ENCODE measurements around the gene ZC3H11A. TPM values are rescaled to one million over a fixed set of nuclear protein-coding genes. Genes with fewer than 3 reads are reported as not detected.

Gene ZC3H11A
- total RNA-seq, 1 experiment from 2014 or later: 66.7 TPM

DNA sequence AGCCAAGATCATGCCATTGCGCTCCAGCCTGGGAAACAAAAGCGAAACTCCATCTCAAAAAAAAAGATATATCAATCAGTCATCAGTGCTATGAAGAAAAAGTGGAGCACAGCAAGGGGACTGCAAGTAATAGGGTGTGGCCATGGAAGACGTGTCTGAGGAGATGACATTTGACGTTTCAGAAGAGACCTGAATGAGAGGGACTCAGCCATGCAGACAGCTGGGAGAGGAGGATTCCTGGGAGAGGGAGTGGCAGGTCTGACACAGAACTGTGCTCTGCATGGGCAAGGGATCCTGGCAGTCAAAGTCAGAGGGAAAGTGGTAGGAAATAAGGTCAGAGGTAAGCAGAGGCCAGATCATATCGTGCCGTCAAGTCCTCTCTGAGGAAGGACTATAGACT is 27.2 kb upstream of the ZC3H11A start:
- no peak overlapping the region for H3K4me3 ChIP-seq (ENCODE audit: low read depth, low read length)
- no peaks in the 10 kb centered on the region for H3K9me3 Mint-ChIP-seq (ENCODE audit: unreplicated experiment)
- H3K4me3 Mint-ChIP-seq (ENCODE audit: unreplicated experiment): no peak overlapping the region
- H3K27me3 Mint-ChIP-seq (ENCODE audit: insufficient read depth, unreplicated experiment): no peaks in the 10 kb centered on the region
- no peaks in the 10 kb centered on the region for H3K9me3 ChIP-seq
- H3K4me1 Mint-ChIP-seq (ENCODE audit: low read depth, unreplicated experiment): peaks cover 9% of the 10 kb centered on the region
- H3K4me1 ChIP-seq: no peaks in the 10 kb centered on the region; the same call in none of the 2 replicates
- H3K27me3 ChIP-seq (replicated peaks; ENCODE audit: control insufficient read depth, insufficient read depth, low read length): no peaks in the 10 kb centered on the region
- ChIA-PET POLR2A (no interaction called here), CTCF (no interaction called here)
- TF ChIP-seq, protein P1, sequence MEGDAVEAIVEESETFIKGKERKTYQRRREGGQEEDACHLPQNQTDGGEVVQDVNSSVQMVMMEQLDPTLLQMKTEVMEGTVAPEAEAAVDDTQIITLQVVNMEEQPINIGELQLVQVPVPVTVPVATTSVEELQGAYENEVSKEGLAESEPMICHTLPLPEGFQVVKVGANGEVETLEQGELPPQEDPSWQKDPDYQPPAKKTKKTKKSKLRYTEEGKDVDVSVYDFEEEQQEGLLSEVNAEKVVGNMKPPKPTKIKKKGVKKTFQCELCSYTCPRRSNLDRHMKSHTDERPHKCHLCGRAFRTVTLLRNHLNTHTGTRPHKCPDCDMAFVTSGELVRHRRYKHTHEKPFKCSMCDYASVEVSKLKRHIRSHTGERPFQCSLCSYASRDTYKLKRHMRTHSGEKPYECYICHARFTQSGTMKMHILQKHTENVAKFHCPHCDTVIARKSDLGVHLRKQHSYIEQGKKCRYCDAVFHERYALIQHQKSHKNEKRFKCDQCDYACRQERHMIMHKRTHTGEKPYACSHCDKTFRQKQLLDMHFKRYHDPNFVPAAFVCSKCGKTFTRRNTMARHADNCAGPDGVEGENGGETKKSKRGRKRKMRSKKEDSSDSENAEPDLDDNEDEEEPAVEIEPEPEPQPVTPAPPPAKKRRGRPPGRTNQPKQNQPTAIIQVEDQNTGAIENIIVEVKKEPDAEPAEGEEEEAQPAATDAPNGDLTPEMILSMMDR (IDR thresholded peaks at IDR 0.05; ENCODE audit: insufficient read depth in 1 of 2, low read depth in 1 of 2, low read length in 1 of 2, severe bottlenecking in 1 of 2, unreplicated experiment in 1 of 2): no peak
- H3K27ac Mint-ChIP-seq (ENCODE audit: unreplicated experiment): no peak overlapping the region
- BruUV-seq (replicated peaks): no TSS peak
- DNase-seq: no peak
- no peaks in the 10 kb centered on the region for H3K36me3 Mint-ChIP-seq (ENCODE audit: insufficient read depth, unreplicated experiment)
- H3K36me3 ChIP-seq (ENCODE audit: control insufficient read depth, insufficient read depth, low read length): no peaks in the 10 kb centered on the region
- intact Hi-C loops (cut with micrococcal nuclease; ENCODE audit: unreplicated experiment): no loop called here

DNA sequence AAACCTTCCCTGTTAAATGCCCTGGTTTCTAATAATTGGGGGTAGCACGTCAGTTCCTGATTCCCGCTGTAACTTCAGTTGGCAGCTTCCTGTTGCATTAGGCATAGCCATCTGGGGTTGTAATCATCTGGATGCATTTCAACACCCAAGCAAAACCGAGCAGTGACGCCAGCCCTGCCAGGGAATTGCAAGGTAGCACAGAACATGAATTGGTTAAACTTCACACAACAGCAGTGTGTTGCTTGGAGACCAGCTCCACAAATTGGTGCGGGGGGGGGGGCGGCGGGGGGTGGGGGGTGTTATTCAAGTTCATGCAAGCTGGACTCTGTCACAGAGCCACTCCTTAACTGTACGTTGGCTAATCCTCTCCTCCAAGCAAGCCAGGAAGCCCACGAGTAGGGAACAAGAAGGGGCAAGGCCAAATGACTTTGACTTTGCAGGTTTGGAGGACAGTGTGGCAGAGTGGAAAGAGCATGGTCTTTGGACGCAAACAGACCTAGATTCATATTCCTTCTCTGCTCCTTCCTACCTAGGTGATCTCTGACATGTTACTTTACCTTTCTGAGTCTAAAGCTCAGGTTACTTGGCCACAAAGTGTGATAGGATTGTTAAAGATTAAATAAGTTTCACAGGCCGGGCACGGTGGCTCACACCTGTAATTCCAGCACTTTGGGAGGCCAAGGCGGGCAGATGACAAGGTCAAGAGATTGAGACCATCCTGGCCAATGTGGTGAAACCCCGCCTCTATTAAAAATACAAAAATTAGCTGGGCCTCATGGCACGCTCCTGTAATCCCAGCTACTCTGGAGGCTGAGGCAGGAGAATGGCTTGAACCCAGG is 25.7 kb upstream of the ZC3H11A start:
- no TSS peak for BruUV-seq (replicated peaks)

DNA sequence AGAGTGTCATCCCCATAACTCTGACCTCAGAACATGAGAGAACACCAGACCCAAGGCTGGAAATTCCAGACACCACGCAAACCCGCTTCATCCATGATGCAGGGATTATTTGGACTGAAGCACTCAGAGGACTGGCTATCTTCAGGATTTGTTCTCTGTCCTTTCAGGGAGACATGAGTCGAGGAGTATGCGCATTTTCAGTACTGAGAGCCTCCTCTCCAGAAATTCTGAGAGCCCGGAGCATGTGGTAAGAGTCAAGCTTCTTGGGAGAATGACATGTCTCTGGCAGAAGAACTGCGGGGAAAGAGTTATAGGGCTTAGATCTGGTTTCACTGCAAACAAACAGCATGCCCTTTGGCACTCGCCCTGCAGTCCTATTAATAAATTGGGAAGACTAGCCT is 23.5 kb upstream of the ZC3H11A start:
- TF ChIP-seq, protein P1 (IDR thresholded peaks at IDR 0.05; ENCODE audit: insufficient read depth in 1 of 2, low read depth in 1 of 2, low read length in 1 of 2, severe bottlenecking in 1 of 2, unreplicated experiment in 1 of 2): no peak
- Mint-ChIP-seq H3K4me1 (ENCODE audit: low read depth, unreplicated experiment) (peaks cover 13% of the 10 kb centered on the region), H3K9me3 (ENCODE audit: unreplicated experiment) (no peaks in the 10 kb centered on the region), H3K4me3 (ENCODE audit: unreplicated experiment) (no peak overlapping the region), H3K36me3 (ENCODE audit: insufficient read depth, unreplicated experiment) (no peaks in the 10 kb centered on the region), H3K27ac (ENCODE audit: unreplicated experiment) (no peak overlapping the region), H3K27me3 (ENCODE audit: insufficient read depth, unreplicated experiment) (no peaks in the 10 kb centered on the region)
- no peaks in the 10 kb centered on the region for H3K36me3 ChIP-seq (ENCODE audit: control insufficient read depth, insufficient read depth, low read length)
- H3K4me3 ChIP-seq (ENCODE audit: low read depth, low read length): no peak overlapping the region
- no peaks in the 10 kb centered on the region for H3K27me3 ChIP-seq (replicated peaks; ENCODE audit: control insufficient read depth, insufficient read depth, low read length)
- BruUV-seq (replicated peaks): no TSS peak
- DNase-seq: no peak
- POLR2A ChIA-PET: no interaction called here
- no peaks in the 10 kb centered on the region; the same call in 1 of the 2 replicates for H3K4me1 ChIP-seq
- CTCF ChIA-PET: interaction anchor here (0.7 kb wide), 1 partner anchor 61 kb away, joined by 3 read pairs; no protein-coding TSS in a partner anchor
- intact Hi-C loops (cut with micrococcal nuclease; ENCODE audit: unreplicated experiment): no loop called here
- no peaks in the 10 kb centered on the region for H3K9me3 ChIP-seq

More for the DNA sequence above, 25.7 kb upstream of the ZC3H11A start:
- DNase-seq: peak; percentile 28 to 43
- Histone ChIP-seq H3K4me3 (ENCODE audit: low read depth, low read length) (no peak overlapping the region), H3K27me3 (replicated peaks; ENCODE audit: control insufficient read depth, insufficient read depth, low read length) (no peaks in the 10 kb centered on the region), H3K36me3 (ENCODE audit: control insufficient read depth, insufficient read depth, low read length) (no peaks in the 10 kb centered on the region), H3K9me3 (no peaks in the 10 kb centered on the region), H3K4me1 (no peaks in the 10 kb centered on the region; the same call in 1 of the 2 replicates)
- H3K9me3 Mint-ChIP-seq (ENCODE audit: unreplicated experiment): no peaks in the 10 kb centered on the region
- TF ChIP-seq, protein P1 (IDR thresholded peaks at IDR 0.05; ENCODE audit: insufficient read depth in 1 of 2, low read depth in 1 of 2, low read length in 1 of 2, severe bottlenecking in 1 of 2, unreplicated experiment in 1 of 2): no peak
- H3K4me1 Mint-ChIP-seq (ENCODE audit: low read depth, unreplicated experiment): peaks cover 9% of the 10 kb centered on the region
- H3K27ac Mint-ChIP-seq (ENCODE audit: unreplicated experiment): peak overlapping the region; percentile 46
- no peak overlapping the region for H3K4me3 Mint-ChIP-seq (ENCODE audit: unreplicated experiment)
- intact Hi-C loops (cut with micrococcal nuclease; ENCODE audit: unreplicated experiment): no loop called here
- no peaks in the 10 kb centered on the region for H3K36me3 Mint-ChIP-seq (ENCODE audit: insufficient read depth, unreplicated experiment)
- POLR2A ChIA-PET: no interaction called here
- no peaks in the 10 kb centered on the region for H3K27me3 Mint-ChIP-seq (ENCODE audit: insufficient read depth, unreplicated experiment)
- CTCF ChIA-PET: no interaction called here

Measured in Caco-2 (cell line).